HG03175 (cell line): ENCODE measurements around the gene DUOX1.

ENCODE experiments used
- ATAC-seq: cut with Tn5 transposase; IDR thresholded peaks from one replicate; pipeline ENCODE4 v1.9.1; 2021; ENCODE audit warnings: mild to moderate bottlenecking, moderate library complexity; ENCODE audit not compliant: unreplicated experiment

DUOX1 gene

GRCh38 chr15:45105586-45105985 is 24.2 kb upstream of the DUOX1 start:
- ATAC-seq = no peak

- no peak for ATAC-seq
Measured at GRCh38 chr15:45106002-45106790, 23.6 kb upstream of the DUOX1 start.

- ATAC-seq = no peak
Measured at GRCh38 chr15:45107941-45108630, 21.7 kb upstream of the DUOX1 start.

GRCh38 chr15:45110256-45110820 is 19.5 kb upstream of the DUOX1 start:
- ATAC-seq = no peak

- ATAC-seq = no peak
Measured at GRCh38 chr15:45111390-45112142, 18.2 kb upstream of the DUOX1 start.

GRCh38 chr15:45112143-45112590 is 17.6 kb upstream of the DUOX1 start:
- ATAC-seq = no peak

- ATAC-seq = no peak
Measured at GRCh38 chr15:45112591-45113379, 17.0 kb upstream of the DUOX1 start.

- no peak for ATAC-seq
Measured at GRCh38 chr15:45113380-45113990, 16.3 kb upstream of the DUOX1 start.

GRCh38 chr15:45114076-45114750 is 15.6 kb upstream of the DUOX1 start, which contains the start of the genes DUOX2 and DUOXA2:
DUOX2 (minus strand) TSS chr15:45114172; CDS start chr15:45113411, 761 bp downstream.
DUOXA2 (plus strand) TSS chr15:45114326; CDS start chr15:45114606, 280 bp downstream.
- no peak for ATAC-seq

GRCh38 chr15:45114751-45115085 is 15.1 kb upstream of the DUOX1 start:
- no peak for ATAC-seq

- ATAC-seq = no peak
Measured at GRCh38 chr15:45115312-45115820, 14.4 kb upstream of the DUOX1 start.

GRCh38 chr15:45116006-45116481 is 13.8 kb upstream of the DUOX1 start:
- ATAC-seq = no peak

GRCh38 chr15:45116482-45117307 is 13.1 kb upstream of the DUOX1 start:
- ATAC-seq = no peak

GRCh38 chr15:45117308-45118130 is 12.3 kb upstream of the DUOX1 start:
- peak; percentile 10 for ATAC-seq

GRCh38 chr15:45118131-45118588 is 11.6 kb upstream of the DUOX1 start:
- peak; percentile 94 for ATAC-seq

- ATAC-seq = no peak
Measured at GRCh38 chr15:45118996-45119395, 10.8 kb upstream of the DUOX1 start.
